T-helper 2 cell (primary cell): ENCODE results near the gene INTU.

ENCODE experiments used
- DNase-seq, 5 experiments: peaks; one replicate each; pipeline versions ENCODE4 v3.0.0 to v3.0.0-alpha.2; 2012 to 2022

The INTU gene

DNA sequence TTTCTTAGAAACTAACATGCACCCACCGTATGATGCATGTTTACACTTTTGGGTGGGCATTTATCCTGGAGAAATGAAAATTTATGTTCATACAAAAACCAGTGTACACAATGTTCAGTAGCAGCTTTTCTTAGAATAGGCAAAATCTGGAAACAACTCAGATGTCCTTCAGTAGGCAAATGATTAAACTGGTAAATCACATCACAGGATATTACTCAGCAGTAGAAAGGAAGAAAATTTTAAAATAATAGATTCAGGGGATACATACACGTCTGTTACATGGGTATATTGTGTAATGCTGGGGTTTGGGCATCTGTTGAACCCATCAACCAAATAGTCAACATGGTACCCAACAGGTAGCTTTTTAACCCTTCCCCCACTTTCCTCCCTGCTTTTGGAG lies 124.1 kb downstream of the INTU start:
- no peak for DNase-seq

DNA sequence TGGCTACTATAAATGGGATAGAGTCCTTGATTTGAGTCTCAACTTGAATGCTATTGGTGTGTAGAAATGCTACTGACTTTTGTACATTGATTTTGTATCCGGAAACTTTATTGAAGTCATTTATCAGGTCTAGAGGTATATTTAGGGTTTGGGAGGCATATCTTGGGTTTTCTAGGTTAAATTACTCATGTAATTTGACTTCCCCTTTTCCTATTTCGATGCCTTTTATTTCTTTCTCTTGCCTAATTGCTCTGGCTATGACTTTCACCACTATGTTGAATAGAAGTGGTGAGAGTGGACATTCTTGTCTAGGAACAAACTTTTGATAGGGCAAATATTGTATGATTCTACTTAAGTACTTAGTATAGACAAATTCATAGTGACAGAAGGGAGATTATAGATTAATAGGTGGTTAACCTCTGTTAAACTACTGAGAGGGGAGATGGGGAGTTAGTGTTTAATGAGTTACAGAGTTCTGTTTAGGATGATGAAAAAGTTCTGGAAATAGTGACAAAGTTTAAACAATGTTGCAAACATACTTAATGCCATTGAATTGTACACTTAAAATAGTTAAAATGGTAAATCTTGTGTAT lies 126.6 kb downstream of the INTU start:
- DNase-seq = no peak

DNA sequence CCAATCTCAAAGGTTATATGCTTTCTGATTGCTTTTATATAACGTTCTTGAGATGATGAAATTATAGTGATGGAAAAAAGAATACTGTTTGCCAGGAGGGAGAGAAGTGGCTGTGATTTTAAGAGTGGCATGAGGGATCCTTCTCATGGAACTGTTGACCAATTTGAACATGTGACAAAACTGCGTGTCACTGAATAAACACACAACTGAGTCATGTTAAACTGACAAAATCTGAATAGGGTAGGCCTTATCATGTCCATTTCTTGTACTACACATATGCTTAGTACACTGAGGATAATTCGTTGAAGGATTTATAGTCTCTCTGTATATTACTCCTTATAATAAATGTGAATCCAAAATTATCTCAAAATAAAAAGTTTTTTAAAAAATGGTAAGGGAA lies 127.1 kb downstream of the INTU start:
- DNase-seq = no peak

DNA sequence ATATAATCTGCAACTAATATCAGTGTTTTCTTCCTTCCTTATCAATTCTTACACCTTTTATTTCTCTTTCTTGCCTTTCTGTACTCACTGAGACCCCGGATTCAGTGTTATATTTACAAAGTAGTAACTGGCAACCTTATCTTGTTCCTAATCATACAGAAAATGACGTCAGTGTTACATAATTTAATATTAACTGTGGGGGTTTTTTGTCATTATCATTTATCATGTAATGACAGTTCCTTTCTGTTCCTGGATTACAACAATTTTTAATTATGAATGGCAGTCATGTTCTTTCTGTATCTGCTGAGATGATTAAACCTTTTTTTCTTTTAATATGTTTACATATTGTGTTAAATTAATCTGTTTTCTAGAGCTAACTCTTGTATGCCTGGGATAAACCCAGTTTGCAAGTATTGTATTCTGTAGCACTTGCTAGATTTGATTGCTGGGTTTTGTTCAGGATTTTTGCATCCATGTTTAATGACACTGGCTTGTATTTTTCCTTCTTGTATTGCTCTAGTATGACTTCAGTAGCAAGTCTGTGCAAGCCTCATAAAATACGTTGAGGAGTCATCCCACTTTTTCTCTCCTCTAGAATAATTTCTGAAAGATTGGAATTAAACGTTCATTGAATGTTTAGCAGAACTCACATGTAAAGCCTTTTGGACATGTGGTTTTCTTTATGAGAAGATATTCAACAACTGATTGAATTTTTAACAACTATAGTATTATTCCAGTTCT lies 138.9 kb downstream of the INTU start:
- DNase-seq = no peak

DNA sequence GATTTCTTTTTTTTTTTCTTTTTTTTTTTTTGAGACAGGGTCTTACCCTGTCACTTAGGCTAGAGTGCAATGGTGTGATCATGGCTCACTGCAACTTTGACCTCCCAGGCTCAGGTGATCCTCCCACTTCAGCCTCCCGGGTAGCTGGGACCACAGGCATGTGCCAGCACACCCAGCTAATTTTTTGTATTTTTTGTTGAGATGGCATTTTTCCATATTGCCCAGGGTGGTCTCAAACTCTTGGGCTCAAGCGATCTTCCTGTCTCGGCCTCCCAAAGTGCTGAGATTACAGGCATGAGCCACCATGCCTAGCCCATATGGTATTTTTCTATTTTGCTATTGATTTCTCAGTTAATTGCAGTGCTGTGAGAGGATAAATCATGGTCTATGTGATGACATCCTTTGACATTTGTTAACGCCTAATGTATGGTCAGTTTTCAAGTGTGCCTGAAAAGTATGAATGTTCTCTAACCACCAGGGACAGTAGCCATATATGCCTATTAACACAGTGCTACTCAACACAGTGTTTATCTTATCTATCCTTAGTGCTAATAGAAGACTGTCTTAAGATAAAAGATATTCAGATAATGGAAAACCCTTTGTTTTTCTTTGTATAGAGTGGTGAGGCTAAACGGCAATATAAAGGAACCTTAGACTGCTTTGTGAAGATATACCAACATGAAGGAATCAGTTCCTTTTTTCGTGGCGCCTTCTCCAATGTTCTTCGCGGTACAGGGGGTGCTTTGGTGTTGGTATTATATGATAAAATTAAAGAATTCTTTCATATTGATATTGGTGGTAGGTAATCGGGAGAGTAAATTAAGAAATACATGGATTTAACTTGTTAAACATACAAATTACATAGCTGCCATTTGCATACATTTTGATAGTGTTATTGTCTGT lies 140.3 kb downstream of the INTU start:
- no peak for DNase-seq

DNA sequence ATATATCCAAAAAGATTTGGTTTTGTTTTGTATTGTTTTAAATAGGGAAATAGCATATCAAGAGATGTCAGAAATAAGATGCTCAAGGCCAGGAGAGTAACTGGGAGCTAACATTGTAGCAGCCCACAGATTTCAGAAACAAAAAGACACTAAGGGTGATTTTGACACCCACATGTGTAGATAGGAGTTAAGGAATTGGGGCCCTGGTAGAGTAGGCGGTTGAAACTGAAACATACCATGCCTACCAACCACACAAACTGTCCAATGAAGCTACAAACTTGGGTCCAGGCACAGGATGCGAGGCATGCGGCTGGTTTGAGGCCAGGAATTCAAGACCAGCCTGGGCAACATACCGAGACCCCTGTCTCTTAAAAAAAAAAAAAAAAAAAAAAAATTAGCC lies 143.1 kb downstream of the INTU start:
- DNase-seq = no peak
